HepG2 (cell line): ENCODE measurements around the gene SNRNP200. TPM values are rescaled to one million over a fixed set of nuclear protein-coding genes. Genes with fewer than 3 reads are reported as not detected.

Experiments
- AGO2 ChIP-seq: fragments of 200-400 bp; formaldehyde crosslinking; optimal IDR thresholded peaks from 2 replicates; pipeline ENCODE3; 2017; ENCODE audit warnings: mild to moderate bottlenecking, low read depth, low read length, moderate library complexity
- CBX5 ChIP-seq: sonication (generic); formaldehyde crosslinking; IDR thresholded peaks from 2 replicates; pipeline ENCODE4 v1.4.0; 2020; ENCODE audit warnings: missing genetic modification reagents, borderline replicate concordance
- DR1 ChIP-seq: sonication (generic); formaldehyde crosslinking; IDR thresholded peaks from 2 replicates; pipeline ENCODE4 v1.8.0; 2021; ENCODE audit warnings: mild to moderate bottlenecking, missing genetic modification reagents, inconsistent platforms
- HNF1B ChIP-seq: sonication (generic); formaldehyde crosslinking; IDR thresholded peaks from 2 replicates; pipeline ENCODE4 v1.5.1; 2020; ENCODE audit warnings: mild to moderate bottlenecking, moderate library complexity, missing genetic modification reagents
- HNF4G ChIP-seq, 2 experiments: sonication (generic) in 1 of 2; formaldehyde crosslinking in 1 of 2; IDR thresholded peaks; 2 replicates each; pipeline versions ENCODE4 v1.4.0 to v1.6.1; 2011 to 2020; ENCODE audit warnings: borderline replicate concordance in 2 of 2, low read depth in 2 of 2, mild to moderate bottlenecking in 2 of 2, low read length in 1 of 2, missing genetic modification reagents in 1 of 2, moderate library complexity in 1 of 2
- MBD4 ChIP-seq: IDR thresholded peaks from 2 replicates; pipeline ENCODE4 v1.6.1; 2012; ENCODE audit warnings: low read length, inconsistent platforms, borderline replicate concordance
- NKX3-1 ChIP-seq: sonication (generic); formaldehyde crosslinking; IDR thresholded peaks from 2 replicates; pipeline ENCODE4 v1.5.0; 2020; ENCODE audit warnings: missing genetic modification reagents
- NR0B2 ChIP-seq: sonication (generic); formaldehyde crosslinking; IDR thresholded peaks from 2 replicates; pipeline ENCODE4 v1.4.0; 2020; ENCODE audit warnings: mild to moderate bottlenecking, missing genetic modification reagents
- PHF21A ChIP-seq: sonication (generic); formaldehyde crosslinking; IDR thresholded peaks from 2 replicates; pipeline ENCODE4 v1.5.0; 2020; ENCODE audit warnings: mild to moderate bottlenecking, missing genetic modification reagents
- SNAPC4 ChIP-seq: sonication (generic); formaldehyde crosslinking; IDR thresholded peaks from 2 replicates; pipeline ENCODE4 v1.4.0; 2020; ENCODE audit warnings: mild to moderate bottlenecking, missing genetic modification reagents
- SP1 ChIP-seq, 2 experiments: fragments of 450-650 bp in 1 of 2; sonication (generic) in 1 of 2; formaldehyde crosslinking in 1 of 2; IDR thresholded peaks; 2 replicates each; pipeline versions ENCODE4 v1.4.0 to v1.6.1; 2016 to 2020; ENCODE audit warnings: missing genetic modification reagents in 1 of 2
- TSC22D2 ChIP-seq: sonication (generic); formaldehyde crosslinking; IDR thresholded peaks from 2 replicates; pipeline ENCODE4 v1.5.1; 2020; ENCODE audit warnings: missing genetic modification reagents, mild to moderate bottlenecking, borderline replicate concordance
- ZNF18 ChIP-seq: sonication (generic); formaldehyde crosslinking; IDR thresholded peaks from 2 replicates; pipeline ENCODE4 v1.8.0; 2022; ENCODE audit warnings: mild to moderate bottlenecking, missing genetic modification reagents; ENCODE audit not compliant: insufficient replicate concordance
- ZNF30 ChIP-seq: sonication (generic); formaldehyde crosslinking; IDR thresholded peaks from 2 replicates; pipeline ENCODE4 v1.5.0; 2020; ENCODE audit warnings: mild to moderate bottlenecking, missing genetic modification reagents
- ZNF337 ChIP-seq: sonication (generic); formaldehyde crosslinking; IDR thresholded peaks from 2 replicates; pipeline ENCODE4 v1.5.1; 2020; ENCODE audit warnings: missing genetic modification reagents, low read depth, mild to moderate bottlenecking, borderline replicate concordance
- ZNF557 ChIP-seq: sonication (generic); formaldehyde crosslinking; IDR thresholded peaks from 2 replicates; pipeline ENCODE4 v1.4.0; 2020; ENCODE audit warnings: missing genetic modification reagents
- ZNF564 ChIP-seq: sonication (generic); formaldehyde crosslinking; IDR thresholded peaks from 2 replicates; pipeline ENCODE4 v1.8.1; 2023; ENCODE audit warnings: mild to moderate bottlenecking, missing genetic modification reagents
- ZNF577 ChIP-seq: sonication (generic); formaldehyde crosslinking; IDR thresholded peaks from 2 replicates; pipeline ENCODE4 v1.4.0; 2020; ENCODE audit warnings: mild to moderate bottlenecking, low read depth, missing genetic modification reagents, borderline replicate concordance
- ZSCAN29 ChIP-seq: sonication (generic); formaldehyde crosslinking; conservative IDR thresholded peaks from 2 replicates; pipeline ENCODE4 v1.4.0; 2020; ENCODE audit warnings: mild to moderate bottlenecking, missing genetic modification reagents
- polyA plus RNA-seq, 8 experiments: library from polyadenylated mRNA; depleted of rRNA in 3 of 8; stranded (reverse) in 7 of 8; unstranded in 1 of 8; fragments of >200 nt; fragmentation: Illumina TruSeq in 4 of 8; extraction: Trizol in 4 of 8; gene quantifications; 2 replicates each; pipeline versions ENCODE4 v1.2.1 to v1.2.3, GENCODE V29; 2011 to 2016; ENCODE audit warnings: low read depth in 4 of 8, missing spikeins in 1 of 8, mixed read lengths in 1 of 8; ENCODE audit not compliant: insufficient read depth in 1 of 8
- total RNA-seq, 5 experiments: library from RNA; depleted of rRNA; stranded (reverse); fragments of >200 nt; fragmentation: Illumina TruSeq; extraction: Trizol; gene quantifications; 2 replicates each; pipeline ENCODE4 v1.2.3, GENCODE V29; 2016; ENCODE audit warnings: low read depth in 1 of 5

The SNRNP200 gene
- total and polyA plus RNA-seq, 2 of the 13 experiments (the other 11 are each of a cell fraction or from before 2014, with no cell fraction given) = 99.0 to 232 TPM

GRCh38 chr2:96325041-96325883, 19.9 kb upstream of the SNRNP200 start, which contains the start of gene ITPRIPL1 (continued):
- TF ChIP-seq HNF1B (no peak), HNF4G (IDR thresholded peaks at IDR 0.05; ENCODE audit: borderline replicate concordance, low read depth, low read length) (no peak), HNF4G (CRISPR knock-in tag; IDR thresholded peaks at IDR 0.05; ENCODE audit: borderline replicate concordance, low read depth) (0 out of 2 replicates have a peak, but pooled peaks have one; percentile 40), ZSCAN29 (CRISPR knock-in tag) (0 out of 2 replicates have a peak, but pooled peaks have one; percentile 30), TSC22D2 (CRISPR knock-in tag) (0 out of 2 replicates have a peak, but pooled peaks have one; percentile 62), ZNF30 (0 out of 2 replicates have a peak, but pooled peaks have one; percentile 68), MBD4 (no peak), AGO2 (no peak), SNAPC4 (CRISPR knock-in tag) (peak; percentile 96), ZNF18 (CRISPR knock-in tag) (peak; percentile 73), ZNF337 (CRISPR knock-in tag) (peak; percentile 33; the same call in 1 of the 2 replicates), NR0B2 (CRISPR knock-in tag) (no peak), ZNF557 (no peak), DR1 (no peak), ZNF564 (CRISPR knock-in tag) (peak; percentile 31; the same call in 1 of the 2 replicates), NKX3-1 (no peak), PHF21A (CRISPR knock-in tag) (no peak), ZNF577 (CRISPR knock-in tag) (no peak), CBX5 (CRISPR knock-in tag) (no peak), SP1 (IDR thresholded peaks at IDR 0.05) (no peak), SP1 (CRISPR knock-in tag; IDR thresholded peaks at IDR 0.05) (peak; percentile 22; the same call in 1 of the 2 replicates)
